Subcutaneous adipose tissue (tissue), 4 donors: Measurements from ENCODE around the gene SIN3B. TPM values are rescaled to one million over a fixed set of nuclear protein-coding genes. Genes with fewer than 3 reads are reported as not detected.

Experiments
- total RNA-seq, 4 donors: library from RNA; depleted of rRNA; stranded (reverse); fragments of >200 nt; gene quantifications; one replicate each; pipeline ENCODE4 v1.1.0, GENCODE V29; 2016
- TF ChIP-seq, protein P1 (sequence below): fragments of 450-650 bp; IDR thresholded peaks from one replicate; pipeline ENCODE4 v1.5.1; 2016; ENCODE audit warnings: low read depth, mild to moderate bottlenecking, control low read depth, antibody characterized with exemption, moderate library complexity

The SIN3B gene
- total RNA-seq, 4 donors from 2014 or later = 44.4 to 94.0 (median 50.5) TPM

DNA sequence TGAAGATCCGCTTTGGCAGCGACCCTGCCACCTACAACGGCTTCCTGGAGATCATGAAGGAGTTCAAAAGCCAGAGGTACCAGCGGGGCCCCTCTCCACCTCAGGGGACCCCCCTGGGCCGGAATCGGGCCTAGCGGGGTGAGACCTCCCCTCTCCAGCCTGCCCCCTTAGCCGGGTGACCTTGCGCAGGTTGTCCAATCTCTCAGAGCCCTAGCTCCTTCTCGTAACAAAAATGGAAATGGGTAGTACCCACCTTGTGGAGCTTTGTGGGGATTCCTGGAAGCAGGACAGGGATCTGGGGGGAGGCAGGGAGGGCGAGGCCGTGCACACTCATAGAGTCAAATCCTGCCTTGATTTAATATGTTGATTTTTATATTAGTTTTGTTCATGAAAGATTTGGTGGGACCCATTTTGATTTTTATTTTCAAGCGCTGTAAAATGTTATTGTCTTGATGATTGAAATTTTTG lies 658 bp downstream of the SIN3B start:
- TF ChIP-seq, protein P1, sequence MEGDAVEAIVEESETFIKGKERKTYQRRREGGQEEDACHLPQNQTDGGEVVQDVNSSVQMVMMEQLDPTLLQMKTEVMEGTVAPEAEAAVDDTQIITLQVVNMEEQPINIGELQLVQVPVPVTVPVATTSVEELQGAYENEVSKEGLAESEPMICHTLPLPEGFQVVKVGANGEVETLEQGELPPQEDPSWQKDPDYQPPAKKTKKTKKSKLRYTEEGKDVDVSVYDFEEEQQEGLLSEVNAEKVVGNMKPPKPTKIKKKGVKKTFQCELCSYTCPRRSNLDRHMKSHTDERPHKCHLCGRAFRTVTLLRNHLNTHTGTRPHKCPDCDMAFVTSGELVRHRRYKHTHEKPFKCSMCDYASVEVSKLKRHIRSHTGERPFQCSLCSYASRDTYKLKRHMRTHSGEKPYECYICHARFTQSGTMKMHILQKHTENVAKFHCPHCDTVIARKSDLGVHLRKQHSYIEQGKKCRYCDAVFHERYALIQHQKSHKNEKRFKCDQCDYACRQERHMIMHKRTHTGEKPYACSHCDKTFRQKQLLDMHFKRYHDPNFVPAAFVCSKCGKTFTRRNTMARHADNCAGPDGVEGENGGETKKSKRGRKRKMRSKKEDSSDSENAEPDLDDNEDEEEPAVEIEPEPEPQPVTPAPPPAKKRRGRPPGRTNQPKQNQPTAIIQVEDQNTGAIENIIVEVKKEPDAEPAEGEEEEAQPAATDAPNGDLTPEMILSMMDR = no peak

DNA sequence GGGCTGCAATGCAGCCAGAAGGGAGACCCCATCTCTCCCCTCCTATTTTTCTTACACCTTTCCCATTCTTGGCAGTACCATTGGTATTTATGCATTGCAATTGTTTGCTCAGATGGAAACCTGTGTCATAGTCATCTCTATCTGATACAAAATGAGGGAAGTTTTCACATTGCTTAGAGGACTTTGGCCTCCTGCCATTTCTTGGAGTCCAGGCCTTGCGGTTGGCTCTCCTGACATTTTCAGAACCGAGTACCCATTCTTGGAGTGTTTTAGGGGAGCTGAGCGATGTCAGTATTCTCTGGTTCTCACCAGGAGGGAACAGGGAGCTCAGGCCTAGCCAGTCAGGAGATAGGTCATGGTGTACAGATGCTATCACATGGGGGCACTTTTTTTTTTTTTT lies 1.5 kb downstream of the SIN3B start:
- TF ChIP-seq, protein P1 = no peak

DNA sequence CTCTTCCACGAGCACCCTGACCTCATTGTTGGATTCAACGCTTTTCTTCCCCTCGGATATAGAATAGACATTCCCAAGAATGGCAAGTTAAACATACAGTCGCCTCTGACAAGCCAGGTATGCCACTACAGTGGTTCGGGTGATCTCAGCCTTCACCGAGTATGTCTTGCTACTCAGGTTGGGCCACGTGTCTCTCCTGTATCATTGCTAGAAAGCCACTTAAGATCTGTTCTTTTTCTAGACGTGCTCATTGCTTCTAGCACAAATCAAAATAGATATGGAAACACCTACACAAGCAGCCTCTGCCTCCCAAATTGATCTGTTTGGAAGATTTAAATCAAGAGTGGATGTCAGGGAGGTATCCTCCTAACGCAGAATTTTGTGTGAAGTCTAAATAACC lies 2.3 kb downstream of the SIN3B start:
- TF ChIP-seq, protein P1 = no peak

DNA sequence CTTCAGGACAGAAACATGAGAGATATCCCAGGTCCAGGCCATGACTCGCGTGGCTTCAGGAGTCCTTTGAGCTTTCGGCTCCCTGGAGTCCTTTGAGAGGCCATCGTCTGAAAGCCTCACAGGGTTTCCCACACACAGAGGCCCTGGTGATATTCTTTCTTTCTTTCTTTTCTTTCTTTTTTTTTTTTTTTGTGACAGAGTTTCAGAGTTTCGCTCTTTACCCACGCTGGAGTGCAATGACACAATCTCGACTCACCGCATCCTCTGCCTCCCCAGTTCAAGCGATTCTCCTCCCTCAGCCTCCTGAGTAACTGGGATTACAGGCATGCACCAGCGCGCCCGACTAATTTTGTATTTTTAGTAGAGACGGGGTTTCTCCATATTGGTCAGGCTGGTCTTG lies 5.5 kb downstream of the SIN3B start:
- TF ChIP-seq, protein P1 = no peak

DNA sequence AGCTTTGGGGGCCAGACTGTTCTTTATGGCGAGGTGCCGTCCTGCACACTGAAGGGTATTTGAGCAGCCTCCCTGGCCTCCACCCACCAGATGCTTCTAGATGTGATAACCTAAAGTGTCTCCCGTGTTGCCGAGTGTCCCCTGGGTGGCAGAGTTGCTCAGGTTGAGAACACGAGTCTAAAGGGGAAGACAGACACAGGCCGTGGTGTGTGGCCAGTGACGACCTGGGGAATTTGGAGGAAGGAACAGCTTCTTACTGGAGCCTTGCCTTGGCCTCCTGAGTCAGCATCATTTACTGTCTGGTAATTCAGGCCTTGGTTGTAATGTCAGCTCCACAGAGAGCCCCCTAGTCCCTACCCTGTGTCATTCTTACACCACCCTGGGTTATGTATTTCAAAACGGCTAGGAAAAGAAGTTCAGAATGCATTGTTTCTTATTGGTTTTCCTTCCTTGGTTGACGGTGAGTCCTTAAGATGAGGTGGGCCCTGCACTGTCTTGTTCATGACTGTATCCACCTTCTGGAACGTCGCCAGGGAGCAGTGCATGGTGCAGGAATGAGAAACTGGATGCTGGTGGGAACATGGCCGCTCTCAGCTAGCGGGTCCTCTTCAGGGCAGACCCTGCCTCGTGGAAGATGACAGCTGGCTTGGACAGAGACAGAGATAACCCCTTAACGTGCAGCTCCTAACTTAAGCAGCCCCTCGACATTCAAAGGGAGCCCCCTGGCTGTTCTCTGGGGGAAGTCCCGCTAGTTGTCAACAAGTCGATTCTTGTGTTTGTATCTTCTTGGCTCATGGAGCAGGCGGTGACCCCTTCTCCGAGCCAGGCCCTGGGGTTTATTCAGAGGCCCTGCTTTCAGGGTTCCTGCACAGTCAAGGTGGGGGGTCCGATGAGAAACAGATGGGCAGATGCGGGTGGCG lies 7.2 kb downstream of the SIN3B start:
- TF ChIP-seq, protein P1 = no peak

DNA sequence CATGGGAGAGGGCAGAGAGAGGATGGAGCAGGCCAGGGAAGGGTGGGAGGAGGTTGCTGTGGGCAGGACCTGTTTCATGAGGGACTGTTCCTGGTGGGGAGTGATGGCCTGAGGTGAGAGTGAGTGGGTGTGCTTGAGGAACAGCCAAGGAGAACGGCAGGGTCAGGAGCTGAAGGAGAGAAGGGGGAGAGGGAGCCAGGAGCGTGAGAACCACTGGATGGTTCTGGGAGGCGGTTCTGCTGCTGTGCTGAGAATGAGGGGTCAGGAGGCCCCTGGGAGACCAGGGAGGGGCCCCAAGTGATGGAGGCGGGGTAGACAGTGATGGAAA lies 7.8 kb downstream of the SIN3B start:
- TF ChIP-seq, protein P1 = no peak

DNA sequence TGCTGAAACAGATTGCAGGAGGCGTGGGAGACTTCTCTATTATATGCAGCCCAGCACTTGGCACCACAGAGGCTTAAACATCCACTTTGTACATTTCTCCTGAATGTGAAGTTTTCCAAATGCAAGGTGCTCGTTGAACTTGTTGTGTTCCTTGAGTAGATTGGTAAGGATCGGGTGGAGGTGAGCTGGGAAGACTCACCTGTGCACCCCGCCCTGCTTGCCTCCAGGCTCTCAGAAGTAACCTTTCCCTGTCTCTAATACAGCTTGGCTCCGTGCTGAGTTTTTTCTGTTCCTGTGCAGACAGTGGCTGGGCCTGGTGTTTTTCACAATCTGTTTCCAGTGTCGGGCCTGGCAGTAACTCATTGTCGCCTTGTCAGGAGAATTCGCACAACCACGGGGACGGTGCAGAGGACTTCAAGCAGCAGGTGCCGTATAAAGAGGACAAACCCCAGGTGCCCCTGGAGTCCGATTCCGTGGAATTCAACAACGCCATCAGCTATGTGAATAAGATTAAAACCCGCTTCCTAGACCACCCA lies 12.3 kb downstream of the SIN3B start:
- TF ChIP-seq, protein P1 = no peak
